ENCODE data around the gene OR51B5. TPM values are rescaled to one million over a fixed set of nuclear protein-coding genes. Genes with fewer than 3 reads are reported as not detected.
"Not testable (repeated sequence)": the region's sequence is repeated elsewhere in the genome, so short reads cannot be mapped to it uniquely, and the experiment has no call there.

The OR51B5 gene
- total RNA-seq, 1 donor from 2014 or later: not detected

GRCh38 chr11:5363679-5364078, 20.4 kb upstream of the OR51B5 start:
- no peak for ATAC-seq
- Histone ChIP-seq H3K4me3 (no peak overlapping the region), H3K27ac (no peak overlapping the region), H3K27me3 (no peaks in the 10 kb centered on the region), H3K9me3 (no peaks in the 10 kb centered on the region), H3K4me1 (no peaks in the 10 kb centered on the region), H3K36me3 (no peaks in the 10 kb centered on the region)
- DNase-seq: no peak
- TF ChIP-seq CTCF (IDR thresholded peaks at IDR 0.05): no peak
- intact Hi-C loops (cut with DNase I): no loop called here

GRCh38 chr11:5362017-5362625, 18.8 kb upstream of the OR51B5 start:
- ATAC-seq (no peak), DNase-seq (no peak)
- no peaks in the 10 kb centered on the region for H3K9me3 ChIP-seq
- intact Hi-C loops (cut with DNase I): no loop called here
- no peaks in the 10 kb centered on the region for H3K27me3 ChIP-seq
- no peak for TF ChIP-seq CTCF (IDR thresholded peaks at IDR 0.05)
- no peaks in the 10 kb centered on the region for H3K36me3 ChIP-seq
- no peak overlapping the region for H3K27ac ChIP-seq
- no peaks in the 10 kb centered on the region for H3K4me1 ChIP-seq
- no peak overlapping the region for H3K4me3 ChIP-seq

GRCh38 chr11:5356031-5356430, 12.7 kb upstream of the OR51B5 start:
- H3K27me3 ChIP-seq; ATAC-seq; intact Hi-C loops (cut with DNase I): not testable (repeated sequence)

GRCh38 chr11:5351208-5351607, 7.9 kb upstream of the OR51B5 start, which contains the start of gene OR51B6:
Gene OR51B6, plus strand, starts transcription at chr11:5351508. Its CDS starts 0 bp downstream, at chr11:5351508.
- no peak within 1 kb of the TSS for H3K4me3 ChIP-seq
- TF ChIP-seq CTCF (IDR thresholded peaks at IDR 0.05): no peak
- no peaks in the 10 kb centered on the region for H3K27me3 ChIP-seq
- DNase-seq: no peak
- H3K9me3 ChIP-seq: no peaks in the 10 kb centered on the region
- H3K27ac ChIP-seq: no peak within 1 kb of the TSS
- no peaks in the 10 kb centered on the region for H3K4me1 ChIP-seq
- no peaks in the 10 kb centered on the region for H3K36me3 ChIP-seq
- intact Hi-C loops (cut with DNase I): no loop called here
- ATAC-seq: no peak

More at GRCh38 chr11:5356031-5356430, 12.7 kb upstream of the OR51B5 start:
- H3K36me3 ChIP-seq, H3K4me1 ChIP-seq, H3K27ac ChIP-seq, DNase-seq, H3K4me3 ChIP-seq, H3K9me3 ChIP-seq: not testable (repeated sequence)

GRCh38 chr11:5349550-5349949, 6.2 kb upstream of the OR51B5 start:
- intact Hi-C loops (cut with DNase I): no loop called here
- TF ChIP-seq CTCF (IDR thresholded peaks at IDR 0.05): no peak
- no peaks in the 10 kb centered on the region for H3K36me3 ChIP-seq
- no peaks in the 10 kb centered on the region for H3K9me3 ChIP-seq
- H3K4me1 ChIP-seq: no peaks in the 10 kb centered on the region
- H3K27ac ChIP-seq: no peak overlapping the region
- ATAC-seq (no peak), DNase-seq (no peak)
- H3K27me3 ChIP-seq: no peaks in the 10 kb centered on the region
- no peak overlapping the region for H3K4me3 ChIP-seq

GRCh38 chr11:5348551-5349194, 5.3 kb upstream of the OR51B5 start:
- Histone ChIP-seq H3K4me1 (no peaks in the 10 kb centered on the region), H3K9me3 (no peaks in the 10 kb centered on the region), H3K27ac (no peak overlapping the region), H3K27me3 (no peaks in the 10 kb centered on the region), H3K36me3 (no peaks in the 10 kb centered on the region), H3K4me3 (no peak overlapping the region)
- intact Hi-C loops (cut with DNase I): no loop called here
- ATAC-seq (no peak), DNase-seq (no peak)
- TF ChIP-seq CTCF (IDR thresholded peaks at IDR 0.05): no peak

All from upper lobe of right lung (tissue), 1 donor.